GM13977 (cell line): ENCODE measurements around the gene DRD2.

Experiments used
- DNase-seq: peaks from one replicate; pipeline ENCODE4 v3.0.0; 2012; ENCODE audit warnings: low spot score
- in situ Hi-C: fragments of 300-500 bp; cut with MboI; formaldehyde crosslinking; loops from one replicate; pipeline ENCODE4 v1.12.0; 2022; ENCODE audit warnings: low sequenced_read_pairs, low pct_unique_long_range_greater_than_20kb, mixed read lengths, inconsistent platforms; ENCODE audit not compliant: unreplicated experiment
- TF ChIP-seq, protein P1 (sequence below): IDR thresholded peaks from 2 replicates; pipeline ENCODE4 v1.5.1; 2012; ENCODE audit warnings: mild to moderate bottlenecking, control low read depth; ENCODE audit not compliant: insufficient read depth; ENCODE audit errors: extremely low read depth, missing control alignments

Gene DRD2

DNA sequence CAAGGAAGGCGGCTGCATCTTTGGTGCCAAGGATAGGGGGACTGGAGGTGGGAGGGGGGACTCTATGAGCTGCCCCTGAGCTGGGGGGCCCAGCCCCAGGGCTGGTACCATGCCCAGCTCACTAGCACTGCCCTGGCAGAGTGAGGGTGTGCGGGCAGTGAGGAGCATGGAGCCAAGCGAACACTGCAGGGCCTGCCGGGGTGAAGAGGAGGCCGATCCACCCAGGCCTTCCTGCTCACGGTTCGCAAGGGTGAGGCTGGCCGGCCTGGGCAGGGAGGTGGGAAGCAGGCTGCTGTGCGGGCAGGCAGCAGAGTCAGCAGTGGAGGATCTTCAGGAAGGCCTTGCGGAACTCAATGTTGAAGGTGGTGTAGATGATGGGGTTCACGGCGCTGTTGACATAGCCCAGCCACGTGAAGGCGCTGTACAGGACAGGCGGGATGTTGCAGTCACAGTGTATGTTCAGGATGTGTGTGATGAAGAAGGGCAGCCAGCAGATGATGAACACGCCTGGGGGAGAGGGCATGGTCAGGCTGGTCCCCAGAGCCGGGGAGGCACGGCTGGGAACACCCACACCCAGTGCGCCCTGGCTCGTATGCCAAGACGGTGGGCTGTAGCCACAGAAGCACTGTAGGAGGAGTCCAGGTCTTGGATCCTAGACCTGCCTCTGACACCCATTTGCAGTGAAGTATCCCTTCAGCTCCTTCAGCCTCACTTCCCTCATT lies 64.6 kb downstream of the DRD2 start:
- TF ChIP-seq, protein P1, sequence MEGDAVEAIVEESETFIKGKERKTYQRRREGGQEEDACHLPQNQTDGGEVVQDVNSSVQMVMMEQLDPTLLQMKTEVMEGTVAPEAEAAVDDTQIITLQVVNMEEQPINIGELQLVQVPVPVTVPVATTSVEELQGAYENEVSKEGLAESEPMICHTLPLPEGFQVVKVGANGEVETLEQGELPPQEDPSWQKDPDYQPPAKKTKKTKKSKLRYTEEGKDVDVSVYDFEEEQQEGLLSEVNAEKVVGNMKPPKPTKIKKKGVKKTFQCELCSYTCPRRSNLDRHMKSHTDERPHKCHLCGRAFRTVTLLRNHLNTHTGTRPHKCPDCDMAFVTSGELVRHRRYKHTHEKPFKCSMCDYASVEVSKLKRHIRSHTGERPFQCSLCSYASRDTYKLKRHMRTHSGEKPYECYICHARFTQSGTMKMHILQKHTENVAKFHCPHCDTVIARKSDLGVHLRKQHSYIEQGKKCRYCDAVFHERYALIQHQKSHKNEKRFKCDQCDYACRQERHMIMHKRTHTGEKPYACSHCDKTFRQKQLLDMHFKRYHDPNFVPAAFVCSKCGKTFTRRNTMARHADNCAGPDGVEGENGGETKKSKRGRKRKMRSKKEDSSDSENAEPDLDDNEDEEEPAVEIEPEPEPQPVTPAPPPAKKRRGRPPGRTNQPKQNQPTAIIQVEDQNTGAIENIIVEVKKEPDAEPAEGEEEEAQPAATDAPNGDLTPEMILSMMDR = no peak
- no peak for DNase-seq
- in situ Hi-C loops = no loop called here

DNA sequence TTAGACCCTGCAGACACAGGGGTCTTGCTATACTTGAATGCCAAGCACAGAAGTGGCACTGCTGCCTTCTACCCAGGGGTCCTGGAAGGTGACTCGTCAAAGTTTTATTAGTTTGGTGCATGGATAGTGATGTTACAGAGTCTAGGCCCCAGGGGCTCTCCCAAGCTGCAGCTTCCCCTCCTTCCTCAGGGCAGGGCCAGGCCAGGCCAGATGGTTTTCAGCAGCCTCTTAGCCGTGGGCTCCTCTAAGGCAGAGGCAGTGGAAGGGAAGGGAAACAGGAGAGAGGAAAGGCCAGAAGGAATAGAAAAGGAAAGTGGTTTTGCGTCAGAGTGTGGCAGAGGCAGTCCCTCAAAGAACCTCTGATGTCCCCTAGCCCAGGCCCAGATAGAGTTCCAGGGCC lies 65.7 kb downstream of the DRD2 start:
- in situ Hi-C loops = no loop called here
- TF ChIP-seq, protein P1 = no peak
- no peak for DNase-seq

DNA sequence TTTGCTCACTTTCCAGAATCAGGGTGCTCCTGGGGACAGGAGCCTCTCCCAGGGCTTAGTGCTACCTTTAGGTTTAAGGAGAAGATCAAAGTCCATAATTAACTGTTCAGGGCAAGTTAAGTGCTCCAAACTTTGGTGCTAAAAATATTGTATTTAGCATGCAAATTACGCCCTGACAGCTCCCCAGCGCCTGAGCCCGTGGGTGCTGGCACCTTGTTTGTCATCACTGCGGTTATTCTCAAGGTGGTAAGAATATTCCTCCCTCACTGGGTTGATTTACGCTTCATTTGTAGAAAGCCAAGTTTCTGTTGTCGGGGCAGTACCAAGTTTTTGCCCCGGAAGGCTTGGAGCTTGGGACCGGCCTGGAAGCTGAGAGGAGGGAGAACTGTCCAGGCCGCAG lies 66.3 kb downstream of the DRD2 start:
- in situ Hi-C loops = no loop called here
- TF ChIP-seq, protein P1 = no peak
- no peak for DNase-seq

DNA sequence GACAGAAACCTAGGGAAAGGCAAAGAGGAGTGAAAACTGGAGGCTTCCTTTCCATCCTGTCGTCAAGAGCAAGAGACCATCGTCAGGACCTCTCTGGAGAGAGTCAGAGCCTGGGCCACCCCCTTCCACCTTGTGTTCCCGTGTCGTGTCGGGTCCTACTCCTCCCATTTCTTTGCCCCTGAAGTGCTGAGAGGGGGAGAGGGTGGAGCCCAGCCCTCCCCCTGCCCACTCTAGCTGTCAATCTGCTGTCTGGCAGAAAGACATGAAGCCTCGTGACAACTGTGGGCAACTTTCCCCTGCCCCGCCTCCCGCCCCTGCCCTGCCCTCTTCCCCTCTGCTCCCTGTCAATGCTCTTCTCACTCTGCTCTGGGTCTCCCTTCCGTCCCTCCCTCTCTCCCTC lies 67.0 kb downstream of the DRD2 start:
- in situ Hi-C loops = no loop called here

DNA sequence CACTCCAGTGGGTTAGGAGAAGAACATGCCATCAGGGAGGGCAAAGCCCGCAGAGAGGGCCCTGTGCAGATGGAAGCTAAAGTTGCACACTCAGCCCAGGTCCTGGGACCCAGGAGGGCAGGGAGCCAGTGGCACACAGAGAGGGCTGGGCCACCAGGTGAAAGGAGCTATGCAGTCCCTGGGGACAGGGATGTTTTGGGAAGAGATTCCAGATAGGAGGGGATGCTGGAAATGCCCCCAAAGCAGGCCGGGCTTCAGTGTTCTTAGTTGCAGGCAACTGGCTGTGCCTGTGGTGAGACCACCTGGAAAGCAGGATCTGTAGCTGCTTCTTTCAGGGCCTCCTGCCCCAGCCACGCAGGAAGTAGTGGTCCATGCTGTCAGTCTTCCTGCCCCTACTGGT lies 68.0 kb downstream of the DRD2 start:
- DNase-seq = no peak
- in situ Hi-C loops = no loop called here
- TF ChIP-seq, protein P1 = no peak

More for the DNA sequence above, 67.0 kb downstream of the DRD2 start:
- TF ChIP-seq, protein P1 = no peak
- DNase-seq = no peak

DNA sequence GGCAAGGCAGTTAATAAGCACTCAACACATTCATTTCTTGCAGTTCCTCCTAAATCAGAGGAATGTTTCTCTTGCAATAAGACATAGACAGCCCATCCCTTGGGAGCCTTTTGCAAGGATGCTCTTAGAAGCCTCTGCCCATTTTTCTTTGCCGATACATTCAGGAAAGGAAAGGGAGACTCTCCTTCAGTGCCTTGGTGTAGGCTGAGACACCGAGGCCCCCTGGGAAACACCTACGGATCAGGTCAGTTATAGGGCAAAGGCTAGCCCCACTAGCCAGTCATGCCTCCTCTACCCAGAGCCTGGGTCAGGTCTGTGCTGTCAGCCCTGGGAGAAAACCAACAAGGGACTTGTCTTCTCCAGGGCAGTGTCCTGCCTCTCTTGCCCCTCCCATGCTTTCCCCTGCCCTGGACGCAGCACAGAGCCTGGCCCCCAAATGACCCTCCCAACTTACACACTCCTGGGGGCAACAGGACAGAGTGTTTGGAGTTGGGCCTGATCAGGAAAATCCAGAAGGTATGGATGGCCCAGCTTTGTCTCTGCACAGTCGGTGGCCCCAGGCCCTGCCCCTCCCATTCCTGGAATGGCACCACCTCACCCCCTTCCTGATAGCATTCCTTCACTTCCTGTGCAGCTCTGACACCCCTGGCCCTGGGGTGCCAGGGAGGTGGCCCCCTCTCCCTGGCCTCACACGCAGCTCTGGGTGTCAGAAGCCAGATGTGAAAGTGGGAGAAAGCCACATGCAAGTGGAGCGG lies 69.3 kb downstream of the DRD2 start:
- no peak for DNase-seq
- in situ Hi-C loops = no loop called here
- TF ChIP-seq, protein P1 = no peak
